K562 (cell line): ENCODE measurements around the gene BCAN. TPM values are rescaled to one million over a fixed set of nuclear protein-coding genes. Genes with fewer than 3 reads are reported as not detected.
A peak's percentile ranks its signal among the peaks of the same experiment; 100 is the strongest.

Experiments
- ATAC-seq: fragments of 200-7000 bp; cut with Tn5 transposase; 3 replicates; pipeline ENCODE4 v1.9.1; 2020; ENCODE audit warnings: moderate library complexity
- BruUV-seq: library from RNA; stranded (reverse); fragments of 400-500 nt; replicated peaks from 2 replicates; lab custom pipeline; 2021; lab: Mats Ljungman, UMichigan
- CTCF ChIA-PET: fragments of 300-600 bp; formaldehyde crosslinking; extraction: SDS; loops from one replicate; lab custom pipeline; 2021; ENCODE audit warnings: low intra/inter-chr PET ratio; lab: Yijun Ruan, JAX
- POLR2A ChIA-PET: fragments of 300-600, 350-650 bp; sonication (Branson Sonifier 250); formaldehyde crosslinking; extraction: SDS; loops from one replicate; lab custom pipeline; 2021; ENCODE audit warnings: antibody characterized with exemption, inconsistent platforms; lab: Yijun Ruan, JAX
- DNase-seq, 4 experiments: peaks; one replicate each; pipeline versions ENCODE4 v3.0.0 to v3.0.0-alpha.2; 2011 to 2018; ENCODE audit warnings: low spot score in 3 of 4, mixed read lengths in 3 of 4; ENCODE audit errors: extremely low read depth in 1 of 4
- FAIRE-seq: peaks from 2 replicates; lab custom pipeline; 2011; peaks lifted over from hg19 to GRCh38; lab: Jason Lieb, UNC
- H2AFZ ChIP-seq: 2 replicates; pipeline ENCODE4 v1.6.0; 2011; ENCODE audit warnings: low read depth, low read length, control low read depth, inconsistent platforms
- H3K27ac ChIP-seq: fragments of 200-600 bp; 3 replicates; pipeline ENCODE4 v1.8.0; 2011; ENCODE audit warnings: low read depth, mild to moderate bottlenecking, control low read depth, inconsistent platforms, low read length, moderate library complexity, mixed read lengths; ENCODE audit errors: extremely low read depth
- H3K27me3 ChIP-seq, 2 experiments: fragments of 300-600 bp in 1 of 2; 2 replicates in 1 of 2; 3 replicates in 1 of 2; pipeline versions ENCODE4 v1.6.0 to v1.8.0; 2011; ENCODE audit warnings: inconsistent platforms in 2 of 2, low read length in 2 of 2, mild to moderate bottlenecking in 1 of 2, mixed read lengths in 1 of 2, moderate library complexity in 1 of 2; ENCODE audit not compliant: control insufficient read depth in 2 of 2, insufficient read depth in 2 of 2
- H3K36me3 ChIP-seq: fragments of 300-600 bp; 3 replicates; pipeline ENCODE4 v1.8.0; 2011; ENCODE audit warnings: mild to moderate bottlenecking, low read length, inconsistent platforms; ENCODE audit not compliant: control insufficient read depth, insufficient read depth
- H3K4me1 ChIP-seq, 2 experiments: fragments of 200-600 bp in 1 of 2; replicated peaks in 1 of 2; 2 replicates in 1 of 2; 3 replicates in 1 of 2; pipeline versions ENCODE4 v1.5.1 to v1.8.0; 2011; ENCODE audit warnings: inconsistent platforms in 2 of 2, low read length in 2 of 2, mild to moderate bottlenecking in 1 of 2, mixed read lengths in 1 of 2, moderate library complexity in 1 of 2; ENCODE audit not compliant: control insufficient read depth in 2 of 2, insufficient read depth in 2 of 2
- H3K4me2 ChIP-seq: 2 replicates; pipeline ENCODE4 v1.6.1; 2011; ENCODE audit warnings: low read length, control low read depth, inconsistent platforms, mixed read lengths; ENCODE audit not compliant: insufficient read depth
- H3K4me3 ChIP-seq: fragments of 200-600 bp; sonication (generic), shearing (Covaris generic); 2 replicates; pipeline ENCODE4 v1.5.1; 2016; ENCODE audit warnings: control low read depth, inconsistent platforms
- H3K79me2 ChIP-seq: fragments of 200-600 bp; 3 replicates; pipeline ENCODE4 v1.8.0; 2011; ENCODE audit warnings: low read length, inconsistent platforms; ENCODE audit not compliant: control insufficient read depth, insufficient read depth
- H3K9ac ChIP-seq, 2 experiments: 2 replicates each; pipeline versions ENCODE4 v1.6.0 to v1.6.1; 2011; ENCODE audit warnings: low read depth in 2 of 2, low read length in 2 of 2, control low read depth in 1 of 2, inconsistent platforms in 1 of 2, mild to moderate bottlenecking in 1 of 2, mixed read lengths in 1 of 2; ENCODE audit not compliant: insufficient read depth in 1 of 2
- H3K9me1 ChIP-seq: one replicate; pipeline ENCODE4 v1.6.0; 2011; ENCODE audit warnings: inconsistent platforms, mild to moderate bottlenecking, low read length, moderate library complexity; ENCODE audit not compliant: control insufficient read depth, insufficient read depth
- H3K9me3 ChIP-seq: replicated peaks from 2 replicates; pipeline ENCODE4 v1.5.1; 2011; ENCODE audit warnings: low read depth, low read length, inconsistent platforms; ENCODE audit not compliant: control insufficient read depth, insufficient read depth
- H4K20me1 ChIP-seq: replicated peaks from 2 replicates; pipeline ENCODE4 v1.6.1; 2011; ENCODE audit warnings: low read length, inconsistent platforms, mixed read lengths; ENCODE audit not compliant: control insufficient read depth, insufficient read depth
- BCLAF1 ChIP-seq, 2 experiments: fragments of 450-650 bp in 1 of 2; IDR thresholded peaks; 2 replicates each; pipeline ENCODE4 v1.6.1; 2011 to 2017; ENCODE audit warnings: low read depth in 2 of 2, antibody characterized with exemption in 1 of 2, borderline replicate concordance in 1 of 2, low read length in 1 of 2, mild to moderate bottlenecking in 1 of 2, mixed read lengths in 1 of 2; ENCODE audit not compliant: control insufficient read depth in 1 of 2
- BRD9 ChIP-seq: fragments of 450-650 bp; IDR thresholded peaks from 2 replicates; pipeline ENCODE4 v1.6.1; 2018; ENCODE audit warnings: low read depth; ENCODE audit not compliant: partially characterized antibody
- E2F3 ChIP-seq: fragments of 250-450 bp; sonication (Bioruptor Pico); IDR thresholded peaks from 2 replicates; pipeline ENCODE4 v1.4.0; 2020; ENCODE audit warnings: mild to moderate bottlenecking
- ETS2 ChIP-seq: IDR thresholded peaks from 2 replicates; pipeline ENCODE4 v1.6.1; 2016; ENCODE audit warnings: borderline replicate concordance, missing genetic modification characterization, mild to moderate bottlenecking, moderate library complexity, missing compliant biosample characterization; ENCODE audit not compliant: poor library complexity, severe bottlenecking
- ETV1 ChIP-seq: fragments of 450-650 bp; conservative IDR thresholded peaks from 2 replicates; pipeline ENCODE4 v1.6.1; 2016; ENCODE audit warnings: missing genetic modification characterization, control low read depth, low read depth, missing compliant biosample characterization
- GABPA ChIP-seq: fragments of 200-800 bp; sonication (Bioruptor generic); conservative IDR thresholded peaks from 2 replicates; pipeline ENCODE4 v1.6.1; 2016; ENCODE audit warnings: low read depth, missing genetic modification characterization, missing compliant biosample characterization
- HLTF ChIP-seq: fragments of 450-650 bp; IDR thresholded peaks from 2 replicates; pipeline ENCODE4 v1.6.1; 2016
- NFRKB ChIP-seq: fragments of 450-650 bp; IDR thresholded peaks from 2 replicates; pipeline ENCODE4 v1.6.1; 2016; ENCODE audit warnings: low read depth
- POLR3G ChIP-seq: IDR thresholded peaks from 2 replicates; pipeline ENCODE4 v1.6.1; 2011; ENCODE audit not compliant: insufficient read length, insufficient replicate concordance; ENCODE audit errors: extremely low read depth
- SREBF2 ChIP-seq: sonication (generic); formaldehyde crosslinking; IDR thresholded peaks from 2 replicates; pipeline ENCODE4 v1.4.0; 2020; ENCODE audit warnings: mild to moderate bottlenecking, missing genetic modification reagents
- TAF1 ChIP-seq: IDR thresholded peaks from 2 replicates; pipeline ENCODE4 v1.6.1; 2011; ENCODE audit warnings: mild to moderate bottlenecking, low read length, moderate library complexity; ENCODE audit not compliant: insufficient read depth, control insufficient read depth, severe bottlenecking; ENCODE audit errors: extremely low read depth
- TCF3 ChIP-seq: sonication (generic); formaldehyde crosslinking; IDR thresholded peaks from 2 replicates; pipeline ENCODE4 v1.4.0; 2020; ENCODE audit warnings: mild to moderate bottlenecking, missing genetic modification reagents
- XRCC4 ChIP-seq: IDR thresholded peaks from one replicate; pipeline ENCODE4 v1.6.1; 2011; ENCODE audit not compliant: insufficient read depth, insufficient read length; ENCODE audit errors: extremely low read depth
- ZBTB1 ChIP-seq: sonication (generic); formaldehyde crosslinking; IDR thresholded peaks from 2 replicates; pipeline ENCODE4 v1.8.1; 2023; ENCODE audit warnings: missing genetic modification reagents, low read depth, mild to moderate bottlenecking, borderline replicate concordance
- ZNF175 ChIP-seq: fragments of 200-800 bp; sonication (Bioruptor generic); IDR thresholded peaks from 2 replicates; pipeline ENCODE4 v1.6.1; 2016; ENCODE audit warnings: low read depth, mild to moderate bottlenecking, missing genetic modification characterization, missing compliant biosample characterization
- WGBS: fragments of 100-300 bp; shearing (Covaris generic); methylation state at CpG from one replicate; pipeline ENCODE4 v1.1.6; 2016; ENCODE audit warnings: low coverage, mixed read lengths; ENCODE audit not compliant: insufficient coverage; ENCODE audit errors: missing lambda C conversion rate; 5-methylcytosine and 5-hydroxymethylcytosine counted together
- in situ Hi-C: fragments of 300-500 bp; cut with MboI; formaldehyde crosslinking; loops from 4 replicates; pipeline ENCODE4 v1.15.0; 2018; ENCODE audit warnings: inconsistent platforms, mixed read lengths
- intact Hi-C: fragments of 100-400 bp; cut with micrococcal nuclease; formaldehyde crosslinking; loops from 2 replicates; pipeline ENCODE4 v1.14.2; 2022
- polyA plus RNA-seq, 8 experiments: library from polyadenylated mRNA; depleted of rRNA in 4 of 8; stranded (reverse) in 5 of 8; unstranded in 3 of 8; fragments of >200 nt; fragmentation: Nextera tagmentation in 2 of 8; fragmentation: Illumina TruSeq in 1 of 8; extraction: Ambion mirVana in 2 of 8; extraction: Trizol in 1 of 8; gene quantifications; 2 replicates each; pipeline versions ENCODE4 v1.2.1 to v1.2.3, GENCODE V29; 2011 to 2014; ENCODE audit warnings: inconsistent platforms in 1 of 8, missing spikeins in 1 of 8
- total RNA-seq, 7 experiments: library from RNA; depleted of rRNA in 6 of 7; stranded (reverse); fragments of >200 nt in 6 of 7; fragmentation: Illumina TruSeq in 2 of 7; extraction: Trizol in 2 of 7; gene quantifications; 2 replicates each; pipeline versions ENCODE4 v1.2.1 to v1.2.3, GENCODE V29; 2011 to 2021; ENCODE audit warnings: low replicate concordance in 1 of 7
- TF ChIP-seq, protein P1 (sequence below): sonication (generic); formaldehyde crosslinking; IDR thresholded peaks from 2 replicates; pipeline ENCODE4 v1.9.0; 2022; ENCODE audit warnings: mild to moderate bottlenecking, missing genetic modification reagents
- TF ChIP-seq, protein P2 (sequence below), 2 experiments: fragments of 450-650 bp in 1 of 2; sonication (generic) in 1 of 2; formaldehyde crosslinking in 1 of 2; IDR thresholded peaks in 1 of 2; conservative IDR thresholded peaks in 1 of 2; 2 replicates each; pipeline versions ENCODE4 v1.6.1 to v1.8.1; 2016 to 2023; ENCODE audit warnings: mild to moderate bottlenecking in 2 of 2, moderate library complexity in 2 of 2, inconsistent platforms in 1 of 2, missing genetic modification reagents in 1 of 2

BCAN gene
- total and polyA plus RNA-seq, 9 of the 15 experiments (the other 6 are each of a cell fraction or from before 2014, with no cell fraction given): 0.04 to 0.33 (median 0.14) TPM; not detected in 5

GRCh38 chr1:156662800-156663055 is 20.8 kb downstream of the BCAN start:
- CTCF ChIA-PET: no interaction called here
- WGBS: 82% methylated on average over 5 of the region's 5 CpGs
- DNase-seq: no peak
- peaks cover 23% of the 10 kb centered on the region; the same call in 2 of the 3 replicates for H3K36me3 ChIP-seq
- peaks cover 8% of the 10 kb centered on the region for H3K9me1 ChIP-seq
- H3K27me3 ChIP-seq: no peaks in the 10 kb centered on the region
- in situ Hi-C loops (no loop called here), intact Hi-C loops (no loop called here)
- H3K9me3 ChIP-seq: no peaks in the 10 kb centered on the region
- TF ChIP-seq GABPA (tag) (no peak), ZNF175 (0 out of 2 replicates have a peak, but pooled peaks have one; percentile 18), XRCC4 (no peak), POLR3G (no peak), E2F3 (no peak), ETV1 (tag) (0 out of 2 replicates have a peak, but pooled peaks have one; percentile 33), ZBTB1 (CRISPR knock-in tag) (no peak), TAF1 (no peak), TCF3 (no peak), BCLAF1 (IDR thresholded peaks at IDR 0.05; ENCODE audit: borderline replicate concordance in 1 of 2, control insufficient read depth in 1 of 2, low read depth in 2 of 2, low read length in 1 of 2) (no peak), BRD9 (no peak), NFRKB (no peak), HLTF (no peak), SREBF2 (CRISPR knock-in tag) (no peak), ETS2 (tag) (no peak)
- TF ChIP-seq, protein P1, sequence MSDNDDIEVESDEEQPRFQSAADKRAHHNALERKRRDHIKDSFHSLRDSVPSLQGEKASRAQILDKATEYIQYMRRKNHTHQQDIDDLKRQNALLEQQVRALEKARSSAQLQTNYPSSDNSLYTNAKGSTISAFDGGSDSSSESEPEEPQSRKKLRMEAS (CRISPR knock-in tag): 0 out of 2 replicates have a peak, but pooled peaks have one; percentile 30
- TF ChIP-seq, protein P2, sequence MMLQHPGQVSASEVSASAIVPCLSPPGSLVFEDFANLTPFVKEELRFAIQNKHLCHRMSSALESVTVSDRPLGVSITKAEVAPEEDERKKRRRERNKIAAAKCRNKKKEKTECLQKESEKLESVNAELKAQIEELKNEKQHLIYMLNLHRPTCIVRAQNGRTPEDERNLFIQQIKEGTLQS (IDR thresholded peaks at IDR 0.05): no peak
- TF ChIP-seq, protein P2 (CRISPR knock-in tag; conservative IDR thresholded peaks at IDR 0.05): no peak
- peak; percentile 11 for FAIRE-seq
- peak overlapping the region; percentile 73 to 100 for H3K9ac ChIP-seq
- H2AFZ ChIP-seq: peak overlapping the region; percentile 84
- peaks cover 45% of the 10 kb centered on the region for H3K79me2 ChIP-seq
- H3K4me3 ChIP-seq: no peak overlapping the region
- ATAC-seq: no peak
- POLR2A ChIA-PET: interaction anchor here (0.6 to 2.5 kb wide), 6 partner anchors 8 to 66 kb away, joined by 3 to 24 read pairs (median 8); partner anchors contain the start of genes ISG20L2, METTL25B and NES
- peak overlapping the region; percentile 100 for H3K27ac ChIP-seq
- H3K4me2 ChIP-seq: peak overlapping the region; percentile 100
- peaks cover 65 to 78% of the 10 kb centered on the region in 2 experiments for H3K4me1 ChIP-seq
- BruUV-seq: no TSS peak
- H4K20me1 ChIP-seq: peaks cover 21% of the 10 kb centered on the region
